Heart left ventricle (tissue), 16 donors: ENCODE data around the gene CCNQ. TPM values are rescaled to one million over a fixed set of nuclear protein-coding genes. Genes with fewer than 3 reads are reported as not detected.
A peak's percentile ranks its signal among the peaks of the same experiment; 100 is the strongest.

ENCODE experiments used
- ATAC-seq, 4 donors: fragments of 200-7000 bp; cut with Tn5 transposase; one replicate each; pipeline ENCODE4 v1.9.1; 2020 to 2022; ENCODE audit warnings: moderate library complexity in 4 of 4, mild to moderate bottlenecking in 3 of 4, moderate number of reproducible peaks in 1 of 4
- DNase-seq, 5 donors: peaks; one replicate each; pipeline ENCODE4 v3.0.0-alpha.2; 2020
- H3K27ac ChIP-seq, 12 donors: fragments of 200-600 bp; sonication (generic) in 4 of 12; one replicate each; pipeline versions ENCODE4 v1.5.0 to v1.8.0; 2016 to 2022; ENCODE audit warnings: mild to moderate bottlenecking in 2 of 12
- H3K27me3 ChIP-seq, 9 donors: fragments of 200-600 bp; sonication (generic) in 2 of 9; one replicate each; pipeline versions ENCODE4 v1.5.1 to v1.8.0; 2016 to 2022; ENCODE audit warnings: mild to moderate bottlenecking in 3 of 9
- H3K36me3 ChIP-seq, 9 donors: fragments of 200-600 bp; sonication (generic) in 2 of 9; one replicate each; pipeline versions ENCODE4 v1.5.0 to v1.8.0; 2018 to 2022; ENCODE audit warnings: mild to moderate bottlenecking in 2 of 9
- H3K4me1 ChIP-seq, 12 donors: fragments of 200-600 bp; sonication (generic) in 4 of 12; one replicate each; pipeline versions ENCODE4 v1.5.0 to v1.8.0; 2016 to 2022; ENCODE audit warnings: mild to moderate bottlenecking in 3 of 12
- H3K4me3 ChIP-seq, 12 donors: fragments of 200-600 bp; sonication (generic) in 4 of 12; one replicate each; pipeline versions ENCODE4 v1.5.0 to v1.8.0; 2017 to 2022; ENCODE audit warnings: mild to moderate bottlenecking in 9 of 12, moderate library complexity in 4 of 12
- H3K9me3 ChIP-seq, 12 donors: fragments of 200-600 bp; sonication (generic) in 4 of 12; one replicate each; pipeline versions ENCODE4 v1.5.0 to v1.8.0; 2016 to 2022; ENCODE audit warnings: mild to moderate bottlenecking in 1 of 12
- CTCF ChIP-seq, 12 donors: fragments of 200-600 bp; sonication (generic) in 4 of 12; IDR thresholded peaks; one replicate each; pipeline versions ENCODE4 v1.5.0 to v1.8.0; 2018 to 2022; ENCODE audit warnings: antibody characterized with exemption in 12 of 12, mild to moderate bottlenecking in 5 of 12
- POLR2A ChIP-seq, 2 donors: fragments of 450-650 bp; IDR thresholded peaks; one replicate each; pipeline ENCODE4 v1.6.1; 2017; ENCODE audit warnings: antibody characterized with exemption in 2 of 2, mild to moderate bottlenecking in 2 of 2, moderate library complexity in 2 of 2
- WGBS, 4 donors: extraction: QIAGEN DNeasy Blood & Tissue Kit in 2 of 4; methylation state at CpG; one replicate each; pipeline versions ENCODE4 v1.1.5 to v1.1.7; 2013 to 2018; 5-methylcytosine and 5-hydroxymethylcytosine counted together
- intact Hi-C, 10 donors: fragments of 100-400 bp; cut with DNase I; formaldehyde crosslinking; loops; one replicate each; pipeline versions ENCODE4 v1.11.1 to v1.14.2; 2022
- polyA plus RNA-seq, 2 donors: library from polyadenylated mRNA; stranded (reverse); fragments of 200-250 nt; gene quantifications; one replicate each; pipeline ENCODE4 v1.2.3, GENCODE V29; 2013
- total RNA-seq, 9 donors: library from RNA; depleted of rRNA in 2 of 9; stranded (reverse); fragments of >200 nt in 2 of 9; fragmentation: NEBNext Ultra II Directional in 3 of 9; extraction: Animal tissue kit (Norgen Biotek cat#: 25700) in 3 of 9; gene quantifications; one replicate each; pipeline versions ENCODE4 v1.1.0 to v1.2.4, GENCODE V29; 2016 to 2023
- donor health status: ischemic (EF 13 %, LVEDD 7.1; RV severe dilation, severe dysfunction).
- donor health status: healthy with polysubstance abuse.
- donor health status: DM: no; HTN: yes; CAD: no.
- donor health status: DM: no; HTN: no; CAD: no.
- donor health status: ischemic (EF 25% LVEDD 6.9; RV normal size, moderate dysfunction).
- donor health status: ischemic (EF 25% LVEDD 5.7; RV mildly dilated, moderate dysfunction).
- donor health status: healthy.
- donor health status: DM: yes; HTN: yes; CAD: no.
- donor health status: ischemic (EF 35%, LVEDD 5.7; RV mildly dilated, moderate dysfunction).
- donor health status: nonischemic (EF 11% LVEDD 7.7; RV severe dilation, severe dysfunction).
- donor health status: DM: yes; HTN: yes; CAD: no.
- donor health status: PGD.
- donor health status: ischemic (EF 29% LVEDD 5.4; RV normal size, mild dysfunction).
- donor health status: nonischemic (EF 23%, LVEDD 6.1; RV moderate dilation, normal function).

The CCNQ gene
- total and polyA plus RNA-seq, 11 donors = 16.2 to 126 (median 46.5) TPM

GRCh38 chrX:153583433-153583832, 15.5 kb downstream of the CCNQ start:
- intact Hi-C loops = no loop called here
- H3K4me3 ChIP-seq = no peak overlapping the region
- H3K27me3 ChIP-seq = peaks cover 0 to 12% (median 0%) of the 10 kb centered on the region in 9 donors
- H3K36me3 ChIP-seq = peaks cover 0 to 17% (median 13%) of the 10 kb centered on the region in 9 donors
- DNase-seq (no peak), ATAC-seq (no peak)
- WGBS, 4 donors = 64 to 82% (median 80%) methylated on average over 2 of the region's 2 CpGs
- no peaks in the 10 kb centered on the region for H3K9me3 ChIP-seq
- TF ChIP-seq CTCF (IDR thresholded peaks at IDR 0.05) = no peak
- TF ChIP-seq POLR2A (IDR thresholded peaks at IDR 0.05) = no peak
- H3K27ac ChIP-seq = no peak overlapping the region
- H3K4me1 ChIP-seq = no peaks in the 10 kb centered on the region

- peaks cover 0 to 15% (median 0%) of the 10 kb centered on the region in 9 donors for H3K27me3 ChIP-seq
- DNase-seq (peak in 4 of 5 donors; percentile 26 to 69 (median 40)), ATAC-seq (peak in 2 of 4 donors; percentile 41 to 66)
- H3K4me3 ChIP-seq = no peak overlapping the region
- peaks cover 0 to 13% (median 9%) of the 10 kb centered on the region in 9 donors for H3K36me3 ChIP-seq
- intact Hi-C loops = no loop called here
- H3K9me3 ChIP-seq = no peaks in the 10 kb centered on the region
- no peak overlapping the region for H3K27ac ChIP-seq
- 27 to 61% (median 42%) methylated on average over 13 of the region's 13 CpGs for WGBS, 4 donors
- no peaks in the 10 kb centered on the region for H3K4me1 ChIP-seq
- TF ChIP-seq CTCF (IDR thresholded peaks at IDR 0.05) (no peak), POLR2A (IDR thresholded peaks at IDR 0.05) (no peak)
Measured at GRCh38 chrX:153582896-153583295, 16.0 kb downstream of the CCNQ start.

- no peaks in the 10 kb centered on the region for H3K36me3 ChIP-seq
- no peaks in the 10 kb centered on the region for H3K4me1 ChIP-seq
- DNase-seq (no peak), ATAC-seq (no peak)
- peaks cover 0 to 17% (median 0%) of the 10 kb centered on the region in 9 donors for H3K27me3 ChIP-seq
- intact Hi-C loops = no loop called here
- H3K9me3 ChIP-seq = no peaks in the 10 kb centered on the region
- H3K27ac ChIP-seq = no peak overlapping the region
- H3K4me3 ChIP-seq = no peak overlapping the region
- TF ChIP-seq CTCF (IDR thresholded peaks at IDR 0.05) (peak in 3 of 12 donors; percentile 5 to 24 (median 9)), POLR2A (IDR thresholded peaks at IDR 0.05) (no peak)
- 74 to 88% (median 77%) methylated on average over 14 of the region's 14 CpGs for WGBS, 4 donors
Measured at GRCh38 chrX:153580700-153581386, 18.1 kb downstream of the CCNQ start.

GRCh38 chrX:153578889-153579288, 20.1 kb downstream of the CCNQ start:
- Histone ChIP-seq H3K9me3 (no peaks in the 10 kb centered on the region), H3K27me3 (peaks cover 0 to 17% (median 0%) of the 10 kb centered on the region in 9 donors), H3K36me3 (no peaks in the 10 kb centered on the region), H3K4me3 (no peak overlapping the region), H3K4me1 (no peaks in the 10 kb centered on the region), H3K27ac (no peak overlapping the region)
- WGBS, 4 donors = 77 to 83% (median 81%) methylated on average over 2 of the region's 2 CpGs
- ATAC-seq (no peak), DNase-seq (no peak)
- TF ChIP-seq POLR2A (IDR thresholded peaks at IDR 0.05) = no peak
- no peak for TF ChIP-seq CTCF (IDR thresholded peaks at IDR 0.05)
- intact Hi-C loops = no loop called here
